ENCODE results near the gene PPP1R15A. TPM values are rescaled to one million over a fixed set of nuclear protein-coding genes. Genes with fewer than 3 reads are reported as not detected.
"Not testable (repeated sequence)": the region's sequence is repeated elsewhere in the genome, so short reads cannot be mapped to it uniquely, and the experiment has no call there.

PPP1R15A gene
- total RNA-seq, 2 donors from 2014 or later: 35.1 to 49.0 TPM

DNA sequence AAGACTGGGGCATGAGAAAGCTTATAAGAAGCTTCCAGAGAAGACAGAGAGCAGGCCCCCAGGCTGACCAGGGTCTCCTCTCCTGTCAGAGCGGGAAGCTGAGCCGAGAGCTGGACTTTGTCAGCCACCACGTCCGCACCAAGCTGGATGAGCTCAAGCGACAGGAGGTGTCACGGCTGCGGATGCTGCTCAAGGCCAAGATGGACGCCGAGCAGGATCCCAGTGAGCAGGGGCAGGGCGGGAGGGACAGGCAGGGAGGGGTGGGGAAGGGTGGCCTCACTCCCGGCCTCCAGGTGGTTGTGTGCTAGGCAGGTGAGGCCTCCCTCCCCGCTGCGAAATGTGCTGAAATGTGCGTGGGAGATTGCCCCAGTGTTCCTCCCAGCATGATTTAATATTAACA lies 33.4 kb downstream of the PPP1R15A start:
- H3K4me1 ChIP-seq (replicated peaks): no peaks in the 10 kb centered on the region
- H3K27me3 ChIP-seq (replicated peaks; ENCODE audit: insufficient read depth): no peaks in the 10 kb centered on the region
- H3K4me3 ChIP-seq: no peak overlapping the region
- no peaks in the 10 kb centered on the region for H3K9me3 ChIP-seq
- H3K27ac ChIP-seq: no peak overlapping the region
- no peak for DNase-seq (ENCODE audit: low spot score)
- TF ChIP-seq, protein P1, sequence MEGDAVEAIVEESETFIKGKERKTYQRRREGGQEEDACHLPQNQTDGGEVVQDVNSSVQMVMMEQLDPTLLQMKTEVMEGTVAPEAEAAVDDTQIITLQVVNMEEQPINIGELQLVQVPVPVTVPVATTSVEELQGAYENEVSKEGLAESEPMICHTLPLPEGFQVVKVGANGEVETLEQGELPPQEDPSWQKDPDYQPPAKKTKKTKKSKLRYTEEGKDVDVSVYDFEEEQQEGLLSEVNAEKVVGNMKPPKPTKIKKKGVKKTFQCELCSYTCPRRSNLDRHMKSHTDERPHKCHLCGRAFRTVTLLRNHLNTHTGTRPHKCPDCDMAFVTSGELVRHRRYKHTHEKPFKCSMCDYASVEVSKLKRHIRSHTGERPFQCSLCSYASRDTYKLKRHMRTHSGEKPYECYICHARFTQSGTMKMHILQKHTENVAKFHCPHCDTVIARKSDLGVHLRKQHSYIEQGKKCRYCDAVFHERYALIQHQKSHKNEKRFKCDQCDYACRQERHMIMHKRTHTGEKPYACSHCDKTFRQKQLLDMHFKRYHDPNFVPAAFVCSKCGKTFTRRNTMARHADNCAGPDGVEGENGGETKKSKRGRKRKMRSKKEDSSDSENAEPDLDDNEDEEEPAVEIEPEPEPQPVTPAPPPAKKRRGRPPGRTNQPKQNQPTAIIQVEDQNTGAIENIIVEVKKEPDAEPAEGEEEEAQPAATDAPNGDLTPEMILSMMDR (IDR thresholded peaks at IDR 0.05): no peak
- TF ChIP-seq POLR2A (IDR thresholded peaks at IDR 0.05) (no peak), POLR2AphosphoS5 (IDR thresholded peaks at IDR 0.05) (no peak)
- intact Hi-C loops (cut with DNase I): no loop called here
- no peaks in the 10 kb centered on the region for H3K36me3 ChIP-seq
- 88% methylated on average over 14 of the region's 14 CpGs for WGBS

DNA sequence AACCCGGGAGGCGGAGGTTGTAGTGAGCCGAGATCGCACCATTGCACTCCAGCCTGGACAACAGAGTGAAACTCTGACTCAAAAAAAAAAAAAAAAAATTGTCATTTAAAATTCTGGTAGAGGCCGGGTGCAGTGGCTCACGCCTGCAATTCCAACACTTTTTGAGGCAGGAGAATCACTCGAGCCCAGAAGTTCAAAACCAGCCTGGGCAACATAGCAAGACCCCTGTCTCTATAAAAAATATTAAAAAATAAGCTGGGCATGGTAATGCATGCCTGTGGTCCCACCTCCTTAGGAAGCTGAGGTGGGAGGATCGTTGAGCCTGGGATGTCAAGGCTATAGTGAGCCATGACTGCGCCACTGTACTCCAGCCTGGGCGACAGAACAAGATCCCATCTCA lies 34.1 kb downstream of the PPP1R15A start:
- Histone ChIP-seq H3K36me3 (no peaks in the 10 kb centered on the region), H3K27ac (no peak overlapping the region), H3K27me3 (replicated peaks; ENCODE audit: insufficient read depth) (no peaks in the 10 kb centered on the region), H3K4me3 (no peak overlapping the region), H3K9me3 (no peaks in the 10 kb centered on the region), H3K4me1 (replicated peaks) (no peaks in the 10 kb centered on the region)
- 98% methylated on average over 10 of the region's 10 CpGs for WGBS
- TF ChIP-seq POLR2AphosphoS5 (IDR thresholded peaks at IDR 0.05): no peak
- TF ChIP-seq, protein P1 (IDR thresholded peaks at IDR 0.05): no peak
- TF ChIP-seq POLR2A (IDR thresholded peaks at IDR 0.05): no peak
- no peak for DNase-seq (ENCODE audit: low spot score)
- intact Hi-C loops (cut with DNase I): no loop called here

DNA sequence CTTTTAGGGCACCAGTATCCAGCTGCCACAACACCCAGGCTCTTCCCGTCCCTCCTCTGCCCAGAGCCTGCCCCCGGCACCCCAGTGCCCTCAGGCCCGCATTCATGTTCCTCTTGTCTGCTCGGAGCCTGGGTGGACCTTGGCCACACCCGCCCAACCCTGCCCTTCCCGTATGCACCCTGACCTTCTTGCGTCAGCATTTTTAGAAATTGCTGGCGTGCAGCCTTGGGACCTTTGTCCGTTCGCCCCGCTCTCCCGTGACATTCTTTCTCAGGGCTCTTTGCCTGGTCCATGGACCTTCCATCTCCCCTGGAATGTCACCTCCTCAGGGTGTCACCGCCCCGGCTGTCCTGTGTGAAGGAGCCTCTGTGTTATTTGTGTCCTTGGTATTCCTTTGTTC lies 35.5 kb downstream of the PPP1R15A start:
- no peaks in the 10 kb centered on the region for H3K9me3 ChIP-seq
- no peaks in the 10 kb centered on the region for H3K27me3 ChIP-seq (replicated peaks; ENCODE audit: insufficient read depth)
- no peak overlapping the region for H3K4me3 ChIP-seq
- intact Hi-C loops (cut with DNase I): no loop called here
- H3K36me3 ChIP-seq: peaks cover 0 to 6% of the 10 kb centered on the region in 2 donors
- H3K27ac ChIP-seq: no peak overlapping the region
- TF ChIP-seq POLR2AphosphoS5 (IDR thresholded peaks at IDR 0.05) (no peak), POLR2A (IDR thresholded peaks at IDR 0.05) (no peak)
- TF ChIP-seq, protein P1 (IDR thresholded peaks at IDR 0.05): no peak
- DNase-seq (ENCODE audit: low spot score): no peak
- WGBS: 91% methylated on average over 14 of the region's 14 CpGs
- H3K4me1 ChIP-seq (replicated peaks): no peaks in the 10 kb centered on the region

DNA sequence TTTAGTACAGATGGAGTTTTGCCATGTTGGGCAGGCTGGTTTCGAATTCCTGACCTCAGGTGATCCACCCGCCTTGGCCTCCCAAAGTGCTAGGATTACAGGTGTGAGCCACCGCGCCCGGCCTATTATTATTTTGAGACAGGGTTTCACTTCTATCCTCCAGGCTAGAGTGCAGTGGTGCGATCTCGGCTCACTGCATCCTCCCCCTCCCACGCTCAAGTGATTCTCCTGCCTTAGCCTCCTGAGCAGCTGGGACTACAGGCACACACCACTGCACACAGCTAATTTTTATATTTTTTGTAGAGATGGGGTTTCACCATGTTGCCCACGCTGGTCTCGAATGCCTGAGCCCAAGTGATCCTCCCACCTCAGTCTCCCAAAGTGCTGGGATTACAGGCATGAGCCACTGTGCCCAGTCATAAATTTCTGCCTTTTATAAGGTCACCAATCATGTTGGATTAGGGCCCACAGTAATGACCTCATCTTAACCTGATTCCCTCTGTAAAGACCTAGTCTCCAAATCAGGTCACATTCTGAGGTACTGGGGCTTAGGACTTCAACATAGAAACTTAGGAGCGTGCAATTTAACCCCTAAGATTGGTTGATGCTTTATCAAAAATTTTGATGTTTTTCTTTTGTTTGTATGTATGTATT lies 37.3 kb downstream of the PPP1R15A start:
- H3K27ac ChIP-seq; H3K27me3 ChIP-seq (replicated peaks; ENCODE audit: insufficient read depth); H3K4me1 ChIP-seq (replicated peaks); H3K9me3 ChIP-seq; intact Hi-C loops (cut with DNase I); H3K4me3 ChIP-seq; DNase-seq (ENCODE audit: low spot score): not testable (repeated sequence)
- H3K36me3 ChIP-seq: peaks cover 0 to 15% of the 10 kb centered on the region in 2 donors
- 97% methylated on average over 11 of the region's 11 CpGs for WGBS

DNA sequence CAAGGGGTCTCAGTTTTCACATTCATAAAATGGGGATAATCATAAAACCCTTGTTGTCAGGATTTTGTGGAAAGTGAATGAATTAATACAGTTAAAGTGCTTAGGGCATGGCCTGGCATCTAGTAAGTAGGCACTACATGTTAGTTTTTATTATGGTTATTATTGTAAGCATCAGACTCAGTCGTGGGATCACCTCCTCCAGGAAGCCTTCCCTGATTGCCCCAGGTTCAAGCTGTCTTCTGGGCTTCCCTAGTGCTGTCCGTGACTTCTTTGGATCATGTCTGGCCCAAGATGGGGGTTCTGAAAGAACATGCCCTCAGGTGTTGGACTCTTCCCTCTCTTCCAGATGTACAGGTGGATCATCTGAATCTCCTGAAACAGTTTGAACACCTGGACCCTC lies 38.6 kb downstream of the PPP1R15A start:
- DNase-seq (ENCODE audit: low spot score): no peak
- Histone ChIP-seq H3K4me3 (no peak overlapping the region), H3K27me3 (replicated peaks; ENCODE audit: insufficient read depth) (no peaks in the 10 kb centered on the region), H3K36me3 (peaks cover 0 to 15% of the 10 kb centered on the region in 2 donors), H3K9me3 (no peaks in the 10 kb centered on the region), H3K27ac (no peak overlapping the region), H3K4me1 (replicated peaks) (no peaks in the 10 kb centered on the region)
- intact Hi-C loops (cut with DNase I): no loop called here
- WGBS: 90% methylated on average over 2 of the region's 2 CpGs
- TF ChIP-seq POLR2AphosphoS5 (IDR thresholded peaks at IDR 0.05) (no peak), POLR2A (IDR thresholded peaks at IDR 0.05) (no peak)
- TF ChIP-seq, protein P1 (IDR thresholded peaks at IDR 0.05): no peak

Measured in prostate gland (tissue), 2 donors.